HEK293 (cell line): Measurements from ENCODE around the gene CUL3.

Source experiments
- CTCF ChIA-PET: fragments of 350-600 bp; formaldehyde crosslinking; extraction: SDS; loops from one replicate; lab custom pipeline; 2021; ENCODE audit warnings: antibody characterized with exemption; lab: Yijun Ruan, JAX
- POLR2A ChIA-PET: fragments of 300-600 bp; formaldehyde crosslinking; extraction: SDS; loops from one replicate; lab custom pipeline; 2020; ENCODE audit warnings: antibody characterized with exemption, inconsistent platforms; lab: Yijun Ruan, JAX
- H3K27ac ChIP-seq: fragments of 200-500 bp; sonication (Bioruptor generic); 2 replicates; pipeline ENCODE4 v1.5.1; 2014; ENCODE audit warnings: low read depth, low read length, control low read depth, inconsistent platforms; ENCODE audit errors: extremely low read depth
- H3K36me3 ChIP-seq, 2 experiments: fragments of 200-500 bp in 1 of 2; sonication (Bioruptor generic) in 1 of 2; 1 replicate in 1 of 2; 2 replicates in 1 of 2; pipeline ENCODE4 v1.5.1; 2014 to 2017; ENCODE audit warnings: inconsistent platforms in 2 of 2, low read length in 2 of 2; ENCODE audit not compliant: control insufficient read depth in 2 of 2, insufficient read depth in 1 of 2
- H3K4me1 ChIP-seq: fragments of 200-500 bp; sonication (Bioruptor generic); 2 replicates; pipeline ENCODE4 v1.5.1; 2014; ENCODE audit warnings: mild to moderate bottlenecking, low read length, inconsistent platforms; ENCODE audit not compliant: control insufficient read depth, insufficient read depth
- H3K4me3 ChIP-seq: 2 replicates; pipeline ENCODE4 v1.5.1; 2011; ENCODE audit warnings: low read depth, mild to moderate bottlenecking, control low read depth, low read length, moderate library complexity
- H3K9me3 ChIP-seq: fragments of 200-500 bp; sonication (Bioruptor generic); 2 replicates; pipeline ENCODE4 v1.5.1; 2014; ENCODE audit warnings: low read depth, low read length, inconsistent platforms; ENCODE audit not compliant: control insufficient read depth, insufficient read depth
- BCL11B ChIP-seq: fragments of 450-650 bp; formaldehyde crosslinking; IDR thresholded peaks from 2 replicates; pipeline ENCODE4 v1.5.1; 2016; ENCODE audit warnings: low read depth, missing biosample characterization, missing genetic modification characterization
- GLI2 ChIP-seq: fragments of 450-650 bp; formaldehyde crosslinking; IDR thresholded peaks from 2 replicates; pipeline ENCODE4; 2017; ENCODE audit warnings: missing biosample characterization, missing genetic modification characterization, low read depth, borderline replicate concordance
- HOXA7 ChIP-seq: sonication (generic); formaldehyde crosslinking; IDR thresholded peaks from 2 replicates; pipeline ENCODE4 v1.8.1; 2022; ENCODE audit warnings: missing genetic modification reagents, borderline replicate concordance
- MZF1 ChIP-seq: fragments of 450-650 bp; formaldehyde crosslinking; IDR thresholded peaks from 2 replicates; pipeline ENCODE4 v1.5.1; 2017; ENCODE audit warnings: missing biosample characterization, missing genetic modification characterization, borderline replicate concordance
- WT1 ChIP-seq: fragments of 450-650 bp; formaldehyde crosslinking; IDR thresholded peaks from 2 replicates; pipeline ENCODE4 v1.5.1; 2016; ENCODE audit warnings: missing biosample characterization, missing genetic modification characterization
- ZBTB7A ChIP-seq: fragments of 450-650 bp; formaldehyde crosslinking; IDR thresholded peaks from 2 replicates; pipeline ENCODE4 v1.5.1; 2016; ENCODE audit warnings: low read depth, missing biosample characterization, missing genetic modification characterization
- ZFHX2 ChIP-seq: fragments of 450-650 bp; formaldehyde crosslinking; conservative IDR thresholded peaks from 2 replicates; pipeline ENCODE4 v1.5.1; 2016; ENCODE audit warnings: missing biosample characterization, missing genetic modification characterization
- ZNF114 ChIP-seq: fragments of 450-650 bp; formaldehyde crosslinking; IDR thresholded peaks from 2 replicates; pipeline ENCODE4 v1.5.0; 2017; ENCODE audit warnings: missing biosample characterization, missing genetic modification characterization
- ZNF140 ChIP-seq: fragments of 450-650 bp; formaldehyde crosslinking; IDR thresholded peaks from 2 replicates; pipeline ENCODE4 v1.5.1; 2016; ENCODE audit warnings: missing biosample characterization, missing genetic modification characterization
- ZNF175 ChIP-seq: fragments of 450-650 bp; formaldehyde crosslinking; IDR thresholded peaks from 2 replicates; pipeline ENCODE4 v1.5.1; 2016; ENCODE audit warnings: missing biosample characterization, missing genetic modification characterization
- ZNF2 ChIP-seq: fragments of 450-650 bp; formaldehyde crosslinking; IDR thresholded peaks from 2 replicates; pipeline ENCODE4 v1.5.1; 2016; ENCODE audit warnings: missing biosample characterization, missing genetic modification characterization
- ZNF223 ChIP-seq: fragments of 450-650 bp; formaldehyde crosslinking; IDR thresholded peaks from 2 replicates; pipeline ENCODE4 v1.5.1; 2016; ENCODE audit warnings: missing biosample characterization, missing genetic modification characterization
- ZNF548 ChIP-seq: fragments of 450-650 bp; formaldehyde crosslinking; IDR thresholded peaks from 2 replicates; pipeline ENCODE4 v1.5.1; 2016; ENCODE audit warnings: missing biosample characterization, missing genetic modification characterization
- ZNF555 ChIP-seq: fragments of 450-650 bp; formaldehyde crosslinking; conservative IDR thresholded peaks from 2 replicates; pipeline ENCODE4 v1.5.1; 2017; ENCODE audit warnings: missing biosample characterization, mild to moderate bottlenecking, missing genetic modification characterization, inconsistent platforms
- ZNF596 ChIP-seq: fragments of 450-650 bp; IDR thresholded peaks from 2 replicates; pipeline ENCODE4 v1.5.0; 2018; ENCODE audit warnings: missing biosample characterization, mild to moderate bottlenecking, missing genetic modification characterization, moderate library complexity
- ZNF610 ChIP-seq: fragments of 450-650 bp; formaldehyde crosslinking; IDR thresholded peaks from 2 replicates; pipeline ENCODE4 v1.5.1; 2016; ENCODE audit warnings: missing biosample characterization, missing genetic modification characterization, borderline replicate concordance
- ZNF654 ChIP-seq: fragments of 450-650 bp; formaldehyde crosslinking; IDR thresholded peaks from 2 replicates; pipeline ENCODE4 v1.5.1; 2016; ENCODE audit warnings: low read depth, missing biosample characterization, missing genetic modification characterization
- ZNF658 ChIP-seq: fragments of 450-650 bp; formaldehyde crosslinking; IDR thresholded peaks from 2 replicates; pipeline ENCODE4; 2016; ENCODE audit warnings: missing biosample characterization, missing genetic modification characterization
- ZNF701 ChIP-seq: fragments of 450-650 bp; formaldehyde crosslinking; IDR thresholded peaks from 2 replicates; pipeline ENCODE4 v1.5.1; 2016; ENCODE audit warnings: missing biosample characterization, missing genetic modification characterization
- ZSCAN16 ChIP-seq: fragments of 450-650 bp; formaldehyde crosslinking; IDR thresholded peaks from 2 replicates; pipeline ENCODE4 v1.5.1; 2016; ENCODE audit warnings: missing biosample characterization, missing genetic modification characterization
- TF ChIP-seq, protein P1 (sequence below): fragments of 450-650 bp; formaldehyde crosslinking; IDR thresholded peaks from 2 replicates; pipeline ENCODE4 v1.5.1; 2017; ENCODE audit warnings: missing biosample characterization, missing genetic modification characterization
- TF ChIP-seq, protein P2 (sequence below): fragments of 450-650 bp; formaldehyde crosslinking; conservative IDR thresholded peaks from 2 replicates; pipeline ENCODE4 v1.5.1; 2016; ENCODE audit warnings: low read depth, missing biosample characterization, missing genetic modification characterization
- TF ChIP-seq, protein P3 (sequence below): fragments of 450-650 bp; formaldehyde crosslinking; IDR thresholded peaks from 2 replicates; pipeline ENCODE4 v1.5.1; 2016; ENCODE audit warnings: missing biosample characterization, missing genetic modification characterization, low read depth
- TF ChIP-seq, protein P4 (sequence below): fragments of 450-650 bp; formaldehyde crosslinking; IDR thresholded peaks from 2 replicates; pipeline ENCODE4 v1.5.1; 2016; ENCODE audit warnings: missing biosample characterization, missing genetic modification characterization, borderline replicate concordance
- TF ChIP-seq, protein P5 (sequence below): fragments of 450-650 bp; formaldehyde crosslinking; IDR thresholded peaks from 2 replicates; pipeline ENCODE4 v1.5.1; 2016; ENCODE audit warnings: missing biosample characterization, missing genetic modification characterization

CUL3 gene

DNA sequence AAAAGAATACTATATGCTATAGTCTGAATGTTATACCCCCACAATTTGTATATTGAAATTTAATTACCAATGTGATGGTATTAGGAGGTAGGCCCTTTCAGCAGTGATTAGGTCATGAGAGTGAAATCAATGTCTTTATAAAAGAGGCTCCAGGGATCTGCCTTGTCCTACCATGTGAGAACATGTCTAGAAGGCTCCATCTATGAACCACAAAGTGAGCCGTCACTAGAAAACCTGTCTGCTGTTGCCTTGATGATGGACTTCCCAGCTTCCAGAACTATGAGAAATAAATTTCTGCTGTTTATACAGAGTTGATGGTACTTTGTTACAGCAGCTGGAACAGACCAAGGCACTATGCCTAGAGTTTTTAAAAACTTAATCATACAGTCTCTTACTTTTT lies 136.9 kb downstream of the CUL3 start:
- Histone ChIP-seq H3K4me1 (no peaks in the 10 kb centered on the region), H3K9me3 (no peaks in the 10 kb centered on the region), H3K36me3 (no peaks in the 10 kb centered on the region)
- no peak for TF ChIP-seq ZNF223 (tag by site-specific recombination)
- no peak for TF ChIP-seq HOXA7 (CRISPR knock-in tag)
- no peak for TF ChIP-seq ZNF114 (tag by site-specific recombination)
- no peak for TF ChIP-seq ZNF2 (tag by site-specific recombination)
- TF ChIP-seq, protein P1, sequence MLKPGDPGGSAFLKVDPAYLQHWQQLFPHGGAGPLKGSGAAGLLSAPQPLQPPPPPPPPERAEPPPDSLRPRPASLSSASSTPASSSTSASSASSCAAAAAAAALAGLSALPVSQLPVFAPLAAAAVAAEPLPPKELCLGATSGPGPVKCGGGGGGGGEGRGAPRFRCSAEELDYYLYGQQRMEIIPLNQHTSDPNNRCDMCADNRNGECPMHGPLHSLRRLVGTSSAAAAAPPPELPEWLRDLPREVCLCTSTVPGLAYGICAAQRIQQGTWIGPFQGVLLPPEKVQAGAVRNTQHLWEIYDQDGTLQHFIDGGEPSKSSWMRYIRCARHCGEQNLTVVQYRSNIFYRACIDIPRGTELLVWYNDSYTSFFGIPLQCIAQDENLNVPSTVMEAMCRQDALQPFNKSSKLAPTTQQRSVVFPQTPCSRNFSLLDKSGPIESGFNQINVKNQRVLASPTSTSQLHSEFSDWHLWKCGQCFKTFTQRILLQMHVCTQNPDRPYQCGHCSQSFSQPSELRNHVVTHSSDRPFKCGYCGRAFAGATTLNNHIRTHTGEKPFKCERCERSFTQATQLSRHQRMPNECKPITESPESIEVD (tag by site-specific recombination) = no peak
- TF ChIP-seq, protein P2, sequence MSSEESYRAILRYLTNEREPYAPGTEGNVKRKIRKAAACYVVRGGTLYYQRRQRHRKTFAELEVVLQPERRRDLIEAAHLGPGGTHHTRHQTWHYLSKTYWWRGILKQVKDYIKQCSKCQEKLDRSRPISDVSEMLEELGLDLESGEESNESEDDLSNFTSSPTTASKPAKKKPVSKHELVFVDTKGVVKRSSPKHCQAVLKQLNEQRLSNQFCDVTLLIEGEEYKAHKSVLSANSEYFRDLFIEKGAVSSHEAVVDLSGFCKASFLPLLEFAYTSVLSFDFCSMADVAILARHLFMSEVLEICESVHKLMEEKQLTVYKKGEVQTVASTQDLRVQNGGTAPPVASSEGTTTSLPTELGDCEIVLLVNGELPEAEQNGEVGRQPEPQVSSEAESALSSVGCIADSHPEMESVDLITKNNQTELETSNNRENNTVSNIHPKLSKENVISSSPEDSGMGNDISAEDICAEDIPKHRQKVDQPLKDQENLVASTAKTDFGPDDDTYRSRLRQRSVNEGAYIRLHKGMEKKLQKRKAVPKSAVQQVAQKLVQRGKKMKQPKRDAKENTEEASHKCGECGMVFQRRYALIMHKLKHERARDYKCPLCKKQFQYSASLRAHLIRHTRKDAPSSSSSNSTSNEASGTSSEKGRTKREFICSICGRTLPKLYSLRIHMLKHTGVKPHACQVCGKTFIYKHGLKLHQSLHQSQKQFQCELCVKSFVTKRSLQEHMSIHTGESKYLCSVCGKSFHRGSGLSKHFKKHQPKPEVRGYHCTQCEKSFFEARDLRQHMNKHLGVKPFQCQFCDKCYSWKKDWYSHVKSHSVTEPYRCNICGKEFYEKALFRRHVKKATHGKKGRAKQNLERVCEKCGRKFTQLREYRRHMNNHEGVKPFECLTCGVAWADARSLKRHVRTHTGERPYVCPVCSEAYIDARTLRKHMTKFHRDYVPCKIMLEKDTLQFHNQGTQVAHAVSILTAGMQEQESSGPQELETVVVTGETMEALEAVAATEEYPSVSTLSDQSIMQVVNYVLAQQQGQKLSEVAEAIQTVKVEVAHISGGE (tag by site-specific recombination) = no peak
- TF ChIP-seq, all 188 proteins: peak for 0
- ChIA-PET CTCF (interaction anchor here (0.6 to 1.2 kb wide), 3 partner anchors 24 to 571 kb away, joined by 3 read pairs; no protein-coding TSS in a partner anchor), POLR2A (no interaction called here)
- Histone ChIP-seq H3K4me3 (no peak overlapping the region), H3K27ac (no peak overlapping the region)

DNA sequence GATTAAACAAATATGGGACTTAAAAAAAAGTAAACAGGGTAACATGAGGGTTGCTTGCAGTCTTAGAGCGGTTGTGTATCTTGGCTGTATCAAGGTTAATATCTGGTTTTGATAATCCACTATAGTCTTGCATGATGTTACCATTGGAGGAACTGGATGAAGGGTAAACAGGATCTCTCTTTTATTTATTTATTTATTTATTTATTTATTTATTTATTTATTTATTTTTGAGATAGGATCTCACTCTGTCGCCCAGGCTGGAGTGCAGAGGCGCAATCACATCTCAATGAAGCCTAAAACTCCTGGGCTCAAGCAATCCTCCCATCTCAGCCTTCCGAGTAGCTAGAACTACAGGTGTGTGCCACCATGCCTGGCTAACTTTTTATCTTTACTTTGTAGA lies 140.4 kb downstream of the CUL3 start:
- POLR2A ChIA-PET = no interaction called here
- H3K27ac ChIP-seq = no peak overlapping the region
- CTCF ChIA-PET = no interaction called here
- TF ChIP-seq ZNF658 (tag by site-specific recombination) (no peak), ZNF175 (tag by site-specific recombination) (no peak), GLI2 (tag by site-specific recombination) (no peak), ZNF701 (tag by site-specific recombination) (no peak), ZNF223 (tag by site-specific recombination) (no peak), MZF1 (tag by site-specific recombination) (no peak), ZNF548 (tag by site-specific recombination) (no peak), ZNF596 (no peak), ZSCAN16 (tag by site-specific recombination) (no peak), ZNF654 (tag by site-specific recombination) (peak; percentile 19; the same call in 1 of the 2 replicates), ZNF555 (tag by site-specific recombination) (peak; percentile 69), ZNF140 (tag by site-specific recombination) (peak; percentile 54; the same call in 1 of the 2 replicates), ZNF610 (tag by site-specific recombination) (no peak), HOXA7 (CRISPR knock-in tag) (no peak), BCL11B (tag by site-specific recombination) (no peak), ZFHX2 (tag by site-specific recombination) (no peak), ZBTB7A (no peak), WT1 (tag by site-specific recombination) (no peak)
- TF ChIP-seq, protein P3, sequence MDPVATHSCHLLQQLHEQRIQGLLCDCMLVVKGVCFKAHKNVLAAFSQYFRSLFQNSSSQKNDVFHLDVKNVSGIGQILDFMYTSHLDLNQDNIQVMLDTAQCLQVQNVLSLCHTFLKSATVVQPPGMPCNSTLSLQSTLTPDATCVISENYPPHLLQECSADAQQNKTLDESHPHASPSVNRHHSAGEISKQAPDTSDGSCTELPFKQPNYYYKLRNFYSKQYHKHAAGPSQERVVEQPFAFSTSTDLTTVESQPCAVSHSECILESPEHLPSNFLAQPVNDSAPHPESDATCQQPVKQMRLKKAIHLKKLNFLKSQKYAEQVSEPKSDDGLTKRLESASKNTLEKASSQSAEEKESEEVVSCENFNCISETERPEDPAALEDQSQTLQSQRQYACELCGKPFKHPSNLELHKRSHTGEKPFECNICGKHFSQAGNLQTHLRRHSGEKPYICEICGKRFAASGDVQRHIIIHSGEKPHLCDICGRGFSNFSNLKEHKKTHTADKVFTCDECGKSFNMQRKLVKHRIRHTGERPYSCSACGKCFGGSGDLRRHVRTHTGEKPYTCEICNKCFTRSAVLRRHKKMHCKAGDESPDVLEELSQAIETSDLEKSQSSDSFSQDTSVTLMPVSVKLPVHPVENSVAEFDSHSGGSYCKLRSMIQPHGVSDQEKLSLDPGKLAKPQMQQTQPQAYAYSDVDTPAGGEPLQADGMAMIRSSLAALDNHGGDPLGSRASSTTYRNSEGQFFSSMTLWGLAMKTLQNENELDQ (tag by site-specific recombination) = no peak
- TF ChIP-seq, protein P4, sequence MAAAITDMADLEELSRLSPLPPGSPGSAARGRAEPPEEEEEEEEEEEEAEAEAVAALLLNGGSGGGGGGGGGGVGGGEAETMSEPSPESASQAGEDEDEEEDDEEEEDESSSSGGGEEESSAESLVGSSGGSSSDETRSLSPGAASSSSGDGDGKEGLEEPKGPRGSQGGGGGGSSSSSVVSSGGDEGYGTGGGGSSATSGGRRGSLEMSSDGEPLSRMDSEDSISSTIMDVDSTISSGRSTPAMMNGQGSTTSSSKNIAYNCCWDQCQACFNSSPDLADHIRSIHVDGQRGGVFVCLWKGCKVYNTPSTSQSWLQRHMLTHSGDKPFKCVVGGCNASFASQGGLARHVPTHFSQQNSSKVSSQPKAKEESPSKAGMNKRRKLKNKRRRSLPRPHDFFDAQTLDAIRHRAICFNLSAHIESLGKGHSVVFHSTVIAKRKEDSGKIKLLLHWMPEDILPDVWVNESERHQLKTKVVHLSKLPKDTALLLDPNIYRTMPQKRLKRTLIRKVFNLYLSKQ = no peak
- TF ChIP-seq, protein P5, sequence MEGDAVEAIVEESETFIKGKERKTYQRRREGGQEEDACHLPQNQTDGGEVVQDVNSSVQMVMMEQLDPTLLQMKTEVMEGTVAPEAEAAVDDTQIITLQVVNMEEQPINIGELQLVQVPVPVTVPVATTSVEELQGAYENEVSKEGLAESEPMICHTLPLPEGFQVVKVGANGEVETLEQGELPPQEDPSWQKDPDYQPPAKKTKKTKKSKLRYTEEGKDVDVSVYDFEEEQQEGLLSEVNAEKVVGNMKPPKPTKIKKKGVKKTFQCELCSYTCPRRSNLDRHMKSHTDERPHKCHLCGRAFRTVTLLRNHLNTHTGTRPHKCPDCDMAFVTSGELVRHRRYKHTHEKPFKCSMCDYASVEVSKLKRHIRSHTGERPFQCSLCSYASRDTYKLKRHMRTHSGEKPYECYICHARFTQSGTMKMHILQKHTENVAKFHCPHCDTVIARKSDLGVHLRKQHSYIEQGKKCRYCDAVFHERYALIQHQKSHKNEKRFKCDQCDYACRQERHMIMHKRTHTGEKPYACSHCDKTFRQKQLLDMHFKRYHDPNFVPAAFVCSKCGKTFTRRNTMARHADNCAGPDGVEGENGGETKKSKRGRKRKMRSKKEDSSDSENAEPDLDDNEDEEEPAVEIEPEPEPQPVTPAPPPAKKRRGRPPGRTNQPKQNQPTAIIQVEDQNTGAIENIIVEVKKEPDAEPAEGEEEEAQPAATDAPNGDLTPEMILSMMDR (tag by site-specific recombination) = no peak

More for the DNA sequence above, 140.4 kb downstream of the CUL3 start:
- no peak overlapping the region for H3K4me3 ChIP-seq
- no peaks in the 10 kb centered on the region for H3K36me3 ChIP-seq
- no peaks in the 10 kb centered on the region for H3K9me3 ChIP-seq
- H3K4me1 ChIP-seq = no peaks in the 10 kb centered on the region
